Measurements from ENCODE around the gene PTPRM. TPM values are rescaled to one million over a fixed set of nuclear protein-coding genes. Genes with fewer than 3 reads are reported as not detected.

The PTPRM gene
- total RNA-seq, 1 donor from 2014 or later, result 257 TPM

DNA sequence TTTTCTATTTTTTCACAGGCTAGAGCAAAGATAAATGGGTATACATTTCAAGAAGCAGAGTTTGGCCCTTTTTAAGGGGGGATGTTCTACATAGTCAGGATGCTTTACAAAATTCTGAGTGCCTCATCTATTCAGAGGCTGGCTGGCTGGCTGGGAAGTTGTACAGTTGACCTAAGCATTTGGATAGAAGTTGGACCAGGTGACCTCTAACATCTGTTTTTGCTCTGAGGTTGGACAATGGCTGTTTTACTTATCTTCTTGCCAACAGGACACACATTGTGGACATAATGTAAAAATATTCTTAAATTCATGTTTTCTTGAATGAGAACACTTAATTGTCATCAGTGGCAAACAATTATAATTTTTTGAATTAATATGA is 205.4 kb downstream of the PTPRM start:
- TF ChIP-seq, protein P1, sequence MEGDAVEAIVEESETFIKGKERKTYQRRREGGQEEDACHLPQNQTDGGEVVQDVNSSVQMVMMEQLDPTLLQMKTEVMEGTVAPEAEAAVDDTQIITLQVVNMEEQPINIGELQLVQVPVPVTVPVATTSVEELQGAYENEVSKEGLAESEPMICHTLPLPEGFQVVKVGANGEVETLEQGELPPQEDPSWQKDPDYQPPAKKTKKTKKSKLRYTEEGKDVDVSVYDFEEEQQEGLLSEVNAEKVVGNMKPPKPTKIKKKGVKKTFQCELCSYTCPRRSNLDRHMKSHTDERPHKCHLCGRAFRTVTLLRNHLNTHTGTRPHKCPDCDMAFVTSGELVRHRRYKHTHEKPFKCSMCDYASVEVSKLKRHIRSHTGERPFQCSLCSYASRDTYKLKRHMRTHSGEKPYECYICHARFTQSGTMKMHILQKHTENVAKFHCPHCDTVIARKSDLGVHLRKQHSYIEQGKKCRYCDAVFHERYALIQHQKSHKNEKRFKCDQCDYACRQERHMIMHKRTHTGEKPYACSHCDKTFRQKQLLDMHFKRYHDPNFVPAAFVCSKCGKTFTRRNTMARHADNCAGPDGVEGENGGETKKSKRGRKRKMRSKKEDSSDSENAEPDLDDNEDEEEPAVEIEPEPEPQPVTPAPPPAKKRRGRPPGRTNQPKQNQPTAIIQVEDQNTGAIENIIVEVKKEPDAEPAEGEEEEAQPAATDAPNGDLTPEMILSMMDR (IDR thresholded peaks at IDR 0.05), result no peak
- intact Hi-C loops (cut with DNase I), result no loop called here

DNA sequence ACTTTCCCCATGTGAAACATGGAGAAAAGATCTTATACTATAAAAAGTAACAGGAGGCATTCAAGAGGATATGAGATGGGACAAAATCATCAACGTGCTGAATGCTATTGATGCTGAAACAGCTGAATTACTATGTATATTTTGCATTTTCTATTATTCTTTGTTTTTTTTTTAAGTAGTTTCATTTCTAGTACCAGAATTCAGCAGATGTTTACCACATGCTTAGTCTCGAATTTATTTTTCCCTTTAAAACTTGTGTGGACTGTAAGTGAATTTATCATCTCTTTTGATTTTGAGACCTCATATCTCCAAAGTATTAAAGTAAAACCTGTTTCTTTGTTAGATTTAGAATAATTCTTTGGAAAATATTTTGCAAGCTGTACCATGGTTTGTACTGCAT is 205.8 kb downstream of the PTPRM start:
- H3K27ac ChIP-seq, result no peak overlapping the region
- intact Hi-C loops (cut with DNase I), result no loop called here
- no peaks in the 10 kb centered on the region for H3K36me3 ChIP-seq
- DNase-seq (ENCODE audit: low spot score in 2 of 2), result no peak
- TF ChIP-seq, protein P1 (IDR thresholded peaks at IDR 0.05), result no peak
- no peak overlapping the region for H3K4me3 ChIP-seq
- H3K27me3 ChIP-seq, result no peaks in the 10 kb centered on the region
- no peaks in the 10 kb centered on the region for H3K9me3 ChIP-seq
- H3K4me1 ChIP-seq, result no peaks in the 10 kb centered on the region

More for the DNA sequence above, 205.4 kb downstream of the PTPRM start:
- no peaks in the 10 kb centered on the region for H3K36me3 ChIP-seq
- no peak overlapping the region for H3K27ac ChIP-seq
- H3K4me1 ChIP-seq, result no peaks in the 10 kb centered on the region
- H3K4me3 ChIP-seq, result no peak overlapping the region
- H3K9me3 ChIP-seq, result no peaks in the 10 kb centered on the region
- H3K27me3 ChIP-seq, result no peaks in the 10 kb centered on the region
- DNase-seq (ENCODE audit: low spot score in 2 of 2), result no peak

DNA sequence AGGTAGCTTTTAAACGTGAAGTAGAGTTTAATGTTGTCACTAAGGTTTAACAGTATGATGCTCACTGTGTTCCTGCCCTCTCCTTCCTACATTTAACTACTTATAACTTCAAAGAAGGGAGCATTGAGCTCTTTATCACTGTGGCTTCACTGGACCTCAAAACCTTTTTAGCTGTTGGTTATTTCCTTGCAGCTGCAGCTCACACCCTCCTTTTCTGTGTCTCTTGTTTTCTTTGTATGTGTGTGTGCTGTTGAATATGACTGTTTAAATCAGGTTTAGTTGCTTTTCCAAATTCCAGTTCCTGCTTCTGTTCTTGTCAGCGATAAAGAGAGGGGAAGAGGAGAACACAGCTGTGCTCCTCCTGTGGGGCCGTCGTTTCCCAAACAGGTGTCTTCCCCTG is 208.0 kb downstream of the PTPRM start:
- no peaks in the 10 kb centered on the region for H3K27me3 ChIP-seq
- TF ChIP-seq, protein P1 (IDR thresholded peaks at IDR 0.05), result no peak
- intact Hi-C loops (cut with DNase I), result no loop called here
- no peaks in the 10 kb centered on the region for H3K9me3 ChIP-seq
- no peaks in the 10 kb centered on the region for H3K36me3 ChIP-seq
- H3K4me3 ChIP-seq, result no peak overlapping the region
- no peak for DNase-seq (ENCODE audit: low spot score in 2 of 2)
- no peaks in the 10 kb centered on the region for H3K4me1 ChIP-seq
- H3K27ac ChIP-seq, result no peak overlapping the region

DNA sequence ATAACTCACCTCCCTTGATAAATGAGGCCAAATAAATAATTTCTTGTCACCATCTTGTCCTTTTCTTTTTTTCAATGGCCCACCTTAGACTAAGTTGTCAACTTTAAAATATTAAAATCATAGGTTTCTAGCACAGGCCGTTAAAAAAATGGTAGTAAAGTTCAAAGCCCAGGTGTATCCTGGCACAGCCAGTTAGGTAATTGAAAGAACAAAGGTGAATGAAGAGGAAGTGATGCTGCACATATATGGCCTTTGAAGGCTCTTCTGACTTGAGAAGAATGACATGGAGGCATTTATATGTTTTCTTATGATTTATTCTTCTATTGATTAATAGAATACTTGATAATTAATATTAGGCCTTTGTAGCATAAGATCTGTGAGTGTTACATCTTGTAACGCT is 208.7 kb downstream of the PTPRM start:
- intact Hi-C loops (cut with DNase I), result no loop called here
- no peak for DNase-seq (ENCODE audit: low spot score in 2 of 2)
- Histone ChIP-seq H3K4me3 (no peak overlapping the region), H3K36me3 (no peaks in the 10 kb centered on the region), H3K9me3 (no peaks in the 10 kb centered on the region), H3K27ac (no peak overlapping the region), H3K27me3 (no peaks in the 10 kb centered on the region), H3K4me1 (no peaks in the 10 kb centered on the region)
- TF ChIP-seq, protein P1 (IDR thresholded peaks at IDR 0.05), result no peak

DNA sequence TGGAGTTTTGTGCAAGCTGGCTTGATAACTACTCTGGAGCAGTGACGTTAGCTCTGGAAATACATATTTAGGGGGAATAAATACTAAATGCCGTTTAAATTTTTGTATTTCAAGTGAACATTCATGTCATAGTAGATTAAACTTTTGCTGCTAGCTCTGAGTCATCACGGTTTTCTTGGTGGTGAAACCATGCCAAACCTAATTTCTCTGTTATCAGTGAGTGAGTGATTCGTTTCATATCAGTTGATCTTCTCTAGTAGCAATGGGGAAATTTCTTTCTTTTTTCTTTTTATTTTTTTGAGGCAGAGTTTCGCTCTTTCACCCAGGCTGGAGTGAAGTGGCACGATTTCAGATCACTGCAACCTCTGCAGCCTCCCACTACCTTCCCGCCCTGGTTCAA is 211.1 kb downstream of the PTPRM start:
- TF ChIP-seq, protein P1 (IDR thresholded peaks at IDR 0.05), result no peak
- Histone ChIP-seq H3K27ac (no peak overlapping the region), H3K4me1 (no peaks in the 10 kb centered on the region), H3K36me3 (no peaks in the 10 kb centered on the region), H3K9me3 (no peaks in the 10 kb centered on the region), H3K27me3 (no peaks in the 10 kb centered on the region), H3K4me3 (no peak overlapping the region)
- intact Hi-C loops (cut with DNase I), result no loop called here
- no peak for DNase-seq (ENCODE audit: low spot score in 2 of 2)

DNA sequence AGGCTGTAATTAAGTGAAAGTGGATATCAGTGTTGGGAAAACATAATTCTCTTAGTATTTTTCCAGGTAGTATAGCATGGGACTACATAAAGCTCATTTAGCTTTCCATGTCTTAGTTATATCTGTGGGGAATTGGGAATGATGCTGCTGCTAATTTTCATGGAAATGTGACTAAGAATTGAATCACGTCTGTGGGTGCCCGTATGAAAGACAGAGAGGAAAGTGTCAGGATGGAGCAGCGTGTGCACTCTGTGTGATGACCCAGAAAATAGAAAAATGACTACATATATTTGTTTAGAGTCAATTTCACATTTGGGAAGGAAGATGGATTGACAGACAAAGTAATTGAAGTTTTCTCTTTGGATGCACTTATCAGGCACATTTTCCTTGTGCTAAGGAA is 212.1 kb downstream of the PTPRM start:
- Histone ChIP-seq H3K4me1 (no peaks in the 10 kb centered on the region), H3K4me3 (no peak overlapping the region), H3K27ac (no peak overlapping the region), H3K9me3 (no peaks in the 10 kb centered on the region), H3K27me3 (no peaks in the 10 kb centered on the region), H3K36me3 (no peaks in the 10 kb centered on the region)
- intact Hi-C loops (cut with DNase I), result no loop called here
- no peak for DNase-seq (ENCODE audit: low spot score in 2 of 2)
- TF ChIP-seq, protein P1 (IDR thresholded peaks at IDR 0.05), result no peak

Measured in ascending aorta (tissue), 2 donors.